Right ventricle myocardium inferior (tissue), 1 donor: ENCODE results near the gene PLCD3. TPM values are rescaled to one million over a fixed set of nuclear protein-coding genes. Genes with fewer than 3 reads are reported as not detected.

Experiments used
- ATAC-seq: fragments of 200-7000 bp; cut with Tn5 transposase; one replicate; pipeline ENCODE4 v1.9.1; 2020; ENCODE audit warnings: mild to moderate bottlenecking, moderate library complexity
- DNase-seq: peaks from one replicate; pipeline ENCODE4 v3.0.0; 2021; ENCODE audit errors: missing footprints
- intact Hi-C: fragments of 100-400 bp; cut with DNase I; formaldehyde crosslinking; loops from one replicate; pipeline ENCODE4 v1.11.0; 2022
- total RNA-seq: library from RNA; stranded (reverse); fragmentation: NEBNext Ultra II Directional; extraction: Animal tissue kit (Norgen Biotek cat#: 25700); gene quantifications from one replicate; pipeline ENCODE4 v1.2.1, GENCODE V29; 2021
- donor health status: DM: no; HTN: yes; CAD: no; lungs with severe emphysema.

Gene PLCD3
- total RNA-seq, 1 donor from 2014 or later = 200 TPM

DNA sequence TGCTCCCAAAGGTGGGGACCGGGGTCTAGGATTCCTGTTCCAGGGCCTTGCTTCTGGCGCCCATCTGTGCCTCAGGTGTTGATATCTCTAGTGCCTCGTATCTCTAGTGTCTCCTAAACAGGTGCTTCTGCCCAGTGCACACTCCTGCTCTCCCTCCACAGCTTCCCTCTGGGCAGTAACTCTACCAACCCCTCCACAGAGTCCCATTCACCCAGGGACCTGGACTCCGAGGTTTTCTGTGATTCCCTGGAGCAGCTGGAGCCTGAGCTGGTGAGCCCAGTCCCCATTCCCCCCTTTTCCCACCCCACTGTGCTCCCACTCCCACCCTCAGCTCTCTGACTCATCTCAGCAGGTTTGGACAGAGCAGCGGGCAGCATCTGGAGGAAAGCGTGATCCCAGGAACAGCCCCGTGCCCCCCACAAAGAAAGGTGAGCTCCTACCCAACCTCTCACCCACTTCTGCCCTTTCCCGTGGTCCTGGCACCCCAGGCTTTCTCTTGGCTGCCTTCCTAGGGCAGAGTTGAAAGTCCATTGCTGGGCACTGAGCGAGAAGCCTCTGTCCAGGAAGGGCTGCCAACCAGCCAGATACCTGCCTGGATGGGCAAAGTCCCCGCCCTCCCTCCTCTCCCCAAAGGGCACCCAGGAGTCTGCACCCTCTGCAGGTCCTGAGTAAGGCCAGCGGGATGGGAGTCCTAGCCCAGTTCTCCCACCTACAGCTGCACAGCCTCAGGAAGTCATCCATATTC, 5.4 kb upstream of the PLCD3 start:
- intact Hi-C loops = no loop called here
- DNase-seq (no peak), ATAC-seq (no peak)

DNA sequence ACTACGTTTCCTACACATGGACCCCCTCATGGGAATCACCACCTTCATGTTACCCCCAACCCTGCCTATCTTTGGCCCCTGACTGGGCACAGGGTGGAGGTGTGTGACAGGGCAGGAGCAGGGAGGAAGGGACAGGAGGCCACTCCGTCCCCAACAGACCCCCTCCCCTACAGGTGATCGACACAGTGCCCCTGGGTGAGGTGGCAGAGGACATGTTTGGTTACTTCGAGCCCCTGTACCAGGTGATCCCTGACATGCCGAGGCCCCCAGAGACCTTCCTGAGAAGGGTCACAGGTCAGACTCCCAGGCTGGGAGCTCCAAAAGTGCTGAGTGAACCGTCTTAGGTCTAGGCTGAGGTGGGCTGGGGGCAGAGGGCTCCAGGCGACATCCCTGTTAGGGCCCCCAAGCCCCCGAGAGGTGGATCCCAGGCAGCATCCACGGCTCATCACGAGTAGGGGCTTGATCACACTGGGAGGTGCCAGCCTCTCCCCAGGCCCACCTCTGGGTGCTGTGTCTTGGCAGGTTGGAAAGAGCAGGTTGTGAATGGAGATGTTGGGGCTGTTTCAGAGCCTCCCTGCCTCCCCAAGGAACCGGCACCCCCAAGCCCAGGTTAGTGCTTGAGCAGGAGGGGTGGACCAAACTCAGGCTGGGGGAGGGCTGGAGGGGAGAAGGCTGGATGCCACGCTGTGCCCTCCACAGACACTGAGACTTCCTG, 4.7 kb upstream of the PLCD3 start:
- no peak for DNase-seq
- ATAC-seq = no peak
- intact Hi-C loops = no loop called here

DNA sequence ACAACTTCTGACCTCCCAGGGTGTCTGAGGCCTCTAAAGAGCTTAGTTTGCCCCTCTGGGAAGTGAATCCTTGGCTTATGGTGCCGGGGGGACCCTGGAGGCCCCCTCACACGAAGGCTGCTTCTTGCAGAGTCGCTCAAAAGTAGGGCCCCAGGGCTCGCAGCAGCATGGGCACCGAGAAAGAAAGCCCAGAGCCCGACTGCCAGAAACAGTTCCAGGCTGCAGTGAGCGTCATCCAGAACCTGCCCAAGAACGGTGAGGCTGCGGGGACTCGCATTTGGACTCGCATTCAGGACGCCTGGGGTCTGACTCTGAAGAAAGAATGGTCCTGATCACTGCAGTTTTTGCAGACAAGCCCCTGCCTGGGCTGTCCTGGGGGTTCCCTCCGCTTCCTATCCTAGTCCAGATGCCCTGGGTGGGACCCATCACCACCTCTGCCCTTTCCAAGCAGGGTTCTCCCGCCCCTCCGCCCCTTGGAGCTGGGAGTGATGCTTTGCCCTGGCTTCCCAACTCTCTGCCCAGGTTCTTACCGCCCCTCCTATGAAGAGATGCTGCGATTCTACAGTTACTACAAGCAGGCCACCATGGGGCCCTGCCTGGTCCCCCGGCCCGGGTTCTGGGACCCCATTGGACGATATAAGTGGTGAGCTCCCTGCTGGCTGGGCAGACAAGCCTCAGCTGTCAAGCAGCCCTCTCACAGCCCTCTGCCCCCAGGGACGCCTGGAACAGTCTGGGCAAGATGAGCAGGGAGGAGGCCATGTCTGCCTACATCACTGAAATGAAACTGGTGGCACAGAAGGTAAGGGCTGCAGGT, 3.9 kb upstream of the PLCD3 start:
- DNase-seq (no peak), ATAC-seq (no peak)
- intact Hi-C loops = loop anchor here (1.0 kb wide), 1 partner anchor 61 kb away; no protein-coding TSS in a partner anchor

DNA sequence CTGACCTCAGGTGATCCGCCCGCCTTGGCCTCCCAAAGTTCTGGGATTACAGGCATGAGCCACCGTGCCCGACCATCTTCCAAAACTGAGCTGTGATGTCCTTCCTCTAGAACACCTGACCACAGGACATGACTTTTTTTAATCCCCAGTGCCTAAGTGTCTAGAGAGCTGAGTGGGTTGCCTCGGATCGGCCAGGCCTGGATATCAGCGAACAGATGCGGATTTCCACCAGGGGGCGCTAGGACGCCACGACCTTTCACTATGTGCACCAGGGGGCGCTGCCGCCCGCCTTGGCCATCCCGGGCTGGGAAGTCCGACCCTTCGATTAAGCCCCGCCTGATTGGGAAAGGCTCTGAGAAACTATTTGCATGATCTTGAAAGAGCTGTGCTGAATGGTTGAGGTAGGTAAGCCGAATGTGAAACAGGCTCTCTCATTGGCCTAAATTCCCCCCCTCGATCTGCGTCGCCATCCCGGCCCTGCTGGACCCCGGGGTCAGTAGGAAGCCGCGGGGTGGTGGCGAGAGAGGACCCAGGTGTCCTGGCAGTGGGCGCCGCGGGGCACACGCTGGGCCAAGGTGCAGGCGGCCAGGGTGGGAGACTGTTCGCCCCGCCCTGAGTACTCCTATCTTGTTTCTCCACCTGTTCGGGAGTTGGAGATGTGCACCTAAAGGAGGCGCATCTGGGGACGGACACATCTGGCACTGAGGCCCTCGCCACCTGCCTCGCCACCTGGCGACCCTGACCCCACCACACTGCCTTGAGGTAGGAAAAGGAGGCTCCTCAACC, 3.1 kb upstream of the PLCD3 start, which contains the start of gene ACBD4:
ACBD4 (plus strand) TSS at position 496 of the 786 bp plus-strand sequence. CDS start 458 bp downstream, outside the sequence.
- DNase-seq (peak; percentile 98), ATAC-seq (peak; percentile 79)
- intact Hi-C loops = loop anchor here (1.0 kb wide), 1 partner anchor 62 kb away; no protein-coding TSS in a partner anchor

DNA sequence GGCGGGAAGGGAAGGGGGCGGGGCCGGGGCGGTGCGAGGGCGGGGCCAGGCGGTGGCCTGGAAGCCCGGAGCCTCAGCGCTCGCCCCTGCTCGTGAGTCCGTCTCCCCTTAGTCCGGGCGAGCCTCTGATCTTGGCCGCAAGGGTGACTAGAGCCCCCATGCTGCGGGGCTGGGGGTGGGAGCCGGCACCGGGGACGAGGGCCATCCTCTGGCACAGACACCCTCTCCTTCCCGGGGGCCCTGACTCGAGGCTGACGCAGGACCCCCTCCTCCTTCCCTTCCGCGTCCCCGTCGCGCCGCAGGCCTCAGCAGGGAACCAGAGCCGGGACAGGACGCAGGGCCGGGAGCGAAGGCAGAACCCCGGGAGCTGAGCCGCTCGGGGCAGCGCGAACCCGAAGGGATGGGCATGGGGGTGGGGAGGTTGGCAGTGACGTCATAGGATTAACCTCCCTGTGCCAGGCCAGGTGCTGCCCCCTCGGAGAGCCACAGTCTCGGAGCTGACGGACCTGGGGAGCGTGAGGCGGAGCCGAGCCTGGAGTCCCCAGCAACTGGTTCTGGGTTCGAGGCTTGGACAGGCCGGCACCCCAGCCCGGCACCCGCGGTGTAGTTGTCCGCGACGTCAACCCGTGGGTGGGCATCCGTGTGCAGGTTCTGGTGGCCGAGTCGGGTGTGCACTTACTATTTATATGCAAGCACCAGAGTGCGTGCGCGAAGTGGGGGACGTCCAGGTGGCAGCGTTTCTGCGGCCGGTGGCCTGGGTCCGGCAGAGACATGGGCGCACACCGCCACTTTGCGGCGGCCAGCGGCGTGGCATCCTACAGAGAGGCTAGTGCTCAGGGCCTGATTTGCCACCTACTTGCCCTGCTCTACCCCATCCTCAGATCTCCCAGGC, 503 bp upstream of the PLCD3 start:
- intact Hi-C loops = loop anchor here (2.0 to 5.0 kb wide), 5 partner anchors 30 to 356 kb away; partner anchors contain the start of gene NMT1
- DNase-seq (peak; percentile 94), ATAC-seq (peak; percentile 78)

DNA sequence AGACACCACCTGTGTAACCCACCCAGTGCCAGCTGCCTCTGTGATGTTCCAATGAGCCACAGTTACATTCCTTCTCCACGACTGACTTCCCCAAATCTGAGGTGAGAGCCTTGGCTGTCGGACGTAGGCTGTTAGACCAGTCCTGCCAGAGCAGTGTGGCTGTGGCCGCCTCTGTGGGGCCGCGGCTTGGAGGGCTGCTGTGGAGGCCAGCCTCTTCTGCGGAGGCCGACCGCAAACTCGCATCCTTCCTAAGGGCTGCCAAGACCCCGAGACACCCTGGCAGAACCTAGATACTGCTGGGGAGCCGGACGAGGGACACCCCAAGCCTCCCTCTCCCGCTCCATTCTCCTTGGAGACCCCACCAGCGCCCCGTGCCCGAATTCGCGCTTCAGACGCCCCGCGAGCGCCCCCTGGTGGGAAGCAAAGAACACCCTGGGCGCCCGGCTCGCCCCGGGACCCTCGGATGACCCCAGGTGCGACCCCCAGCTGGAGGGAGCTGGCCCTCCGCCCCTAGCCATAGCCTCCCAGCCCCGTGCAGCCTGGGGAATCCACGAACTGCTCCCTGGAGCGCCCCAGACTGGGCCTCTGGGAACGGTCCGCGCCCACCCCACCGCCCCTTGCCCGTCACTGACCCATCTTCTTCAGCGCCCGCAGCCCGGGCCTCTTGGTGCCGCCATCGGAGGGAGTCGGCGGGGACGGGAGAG, 547 bp downstream of the PLCD3 start:
- intact Hi-C loops = loop anchor here (2.0 to 5.0 kb wide), 5 partner anchors 29 to 354 kb away; partner anchors contain the start of gene NMT1
- DNase-seq (no peak), ATAC-seq (no peak)

DNA sequence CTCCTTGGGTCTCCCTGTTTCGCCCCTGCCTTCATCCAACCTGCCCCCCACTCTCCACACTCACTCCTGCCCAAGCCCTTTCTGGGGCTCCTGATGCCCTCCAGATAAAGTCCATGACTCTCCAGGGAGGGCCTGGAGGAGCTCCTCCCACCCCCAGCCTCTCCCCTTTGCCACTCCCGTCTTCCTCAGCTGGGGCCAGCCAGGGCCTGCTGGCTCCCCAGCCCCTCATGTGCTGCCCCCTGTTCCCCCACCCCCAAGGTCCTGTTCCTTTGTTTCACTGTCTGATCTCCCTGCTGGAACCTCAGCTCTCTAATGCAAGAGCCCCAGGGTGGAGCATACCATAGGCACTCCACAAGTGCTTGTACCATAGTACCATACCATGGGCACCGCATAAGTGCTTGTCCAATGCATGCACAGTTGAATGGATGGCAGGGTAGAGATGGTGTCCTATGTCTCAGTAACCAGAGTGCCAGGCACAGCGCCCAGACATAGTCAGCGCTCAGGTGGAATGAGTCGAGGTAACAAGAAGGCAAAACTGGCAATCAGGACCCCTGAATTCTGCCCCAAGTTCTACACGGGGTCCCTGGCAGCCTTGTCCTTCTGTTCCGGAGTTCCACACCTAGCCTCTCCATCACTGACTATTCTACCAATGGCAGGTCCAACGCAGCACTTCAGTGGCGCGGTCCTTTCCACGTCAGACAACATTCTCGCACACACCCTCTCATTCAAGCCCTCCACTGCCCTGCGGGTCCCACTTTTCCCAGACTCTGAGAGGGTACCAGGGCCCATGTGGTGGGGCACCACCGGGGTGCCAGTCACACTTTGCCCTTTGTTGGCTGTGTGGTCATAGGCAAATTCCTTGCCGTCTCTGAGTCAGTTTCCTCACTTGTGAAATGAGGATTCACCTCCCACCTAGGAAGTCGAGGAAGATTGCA, 1.4 kb downstream of the PLCD3 start:
- ATAC-seq (no peak), DNase-seq (no peak)
- intact Hi-C loops = loop anchor here (5.0 kb wide), 3 partner anchors 69 to 354 kb away; partner anchors contain the start of gene NMT1

DNA sequence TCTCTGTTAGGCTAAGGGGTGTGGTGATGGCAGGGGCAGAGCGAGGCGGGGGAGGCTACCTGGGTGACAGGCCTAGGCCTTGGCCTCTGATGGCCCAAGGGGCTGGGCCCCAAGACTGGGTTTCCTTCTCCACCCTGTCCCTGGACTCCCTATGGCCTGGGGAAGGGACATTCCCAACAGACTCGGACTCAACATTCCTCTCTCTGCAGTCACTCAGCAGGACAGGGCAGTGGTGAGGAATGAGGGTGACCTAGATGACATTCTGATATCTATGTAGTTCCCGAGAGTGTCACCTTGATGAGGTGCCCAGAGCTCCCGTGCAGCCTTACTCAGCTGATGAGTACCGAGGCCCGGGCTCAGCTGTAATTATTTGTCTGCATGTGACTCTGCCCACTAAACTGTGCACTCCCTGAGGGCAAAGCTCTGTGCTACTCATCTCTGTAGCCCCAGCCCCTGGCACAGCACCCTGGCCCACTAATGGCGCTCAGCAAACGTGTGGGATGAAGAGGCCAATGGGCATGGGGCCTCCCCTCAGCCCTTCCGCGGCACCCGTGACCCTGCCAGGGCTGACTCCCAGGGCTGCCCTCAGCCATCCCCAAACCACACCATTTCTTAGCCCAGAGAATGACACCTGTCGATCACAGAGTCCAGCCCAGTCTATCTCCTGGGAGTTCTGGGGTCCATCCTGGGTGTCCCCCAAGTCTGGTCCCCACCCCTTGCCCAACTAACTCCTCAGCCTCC, 2.2 kb downstream of the PLCD3 start:
- intact Hi-C loops = loop anchor here (5.0 kb wide), 3 partner anchors 68 to 353 kb away; partner anchors contain the start of gene NMT1
- DNase-seq (no peak), ATAC-seq (no peak)

DNA sequence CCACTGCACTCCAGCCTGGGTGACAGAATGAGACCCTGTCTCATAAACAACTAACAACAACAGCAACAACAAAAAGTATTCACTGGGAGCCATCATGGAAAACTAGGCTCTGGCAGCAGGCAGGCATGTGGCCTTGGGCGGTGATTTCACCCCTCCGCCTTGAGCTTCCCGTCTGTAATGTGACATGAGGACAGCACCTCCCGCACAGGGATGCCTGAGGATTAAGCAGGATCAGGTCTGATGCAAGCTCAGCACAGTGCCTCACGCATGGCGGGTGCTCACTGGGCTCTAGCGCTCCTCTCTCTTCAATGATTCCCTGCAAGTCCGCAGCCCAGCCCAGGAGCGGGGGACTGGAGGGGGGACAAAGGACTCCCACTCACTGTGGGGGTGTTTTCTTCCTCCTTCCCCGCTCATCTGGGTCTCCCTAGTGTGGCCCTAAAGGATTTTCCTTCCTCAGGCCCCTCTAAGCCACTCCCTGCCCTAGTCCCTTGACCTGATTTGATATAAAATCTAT, 2.8 kb downstream of the PLCD3 start:
- ATAC-seq = no peak
- intact Hi-C loops = no loop called here
- DNase-seq = no peak

DNA sequence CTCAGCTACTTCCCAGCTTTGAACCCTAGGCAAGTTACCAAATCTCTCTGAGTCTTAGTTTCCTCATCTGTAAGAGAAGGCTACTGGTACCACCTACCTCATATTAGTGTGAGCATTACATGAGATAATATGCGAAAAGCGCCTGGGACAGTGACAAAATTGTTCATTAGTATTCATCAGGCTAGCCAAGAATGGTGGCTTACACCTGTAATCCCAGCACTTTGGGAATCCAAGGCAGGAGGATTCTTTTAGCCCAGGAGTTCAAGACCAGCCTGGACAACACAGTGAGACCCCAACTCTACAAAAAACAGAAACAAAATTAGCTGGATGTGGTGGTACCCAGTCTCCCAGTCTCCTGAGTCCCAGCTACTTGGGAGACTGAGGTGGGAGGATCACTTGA, 3.3 kb downstream of the PLCD3 start:
- ATAC-seq = no peak
- no peak for DNase-seq
- intact Hi-C loops = no loop called here

DNA sequence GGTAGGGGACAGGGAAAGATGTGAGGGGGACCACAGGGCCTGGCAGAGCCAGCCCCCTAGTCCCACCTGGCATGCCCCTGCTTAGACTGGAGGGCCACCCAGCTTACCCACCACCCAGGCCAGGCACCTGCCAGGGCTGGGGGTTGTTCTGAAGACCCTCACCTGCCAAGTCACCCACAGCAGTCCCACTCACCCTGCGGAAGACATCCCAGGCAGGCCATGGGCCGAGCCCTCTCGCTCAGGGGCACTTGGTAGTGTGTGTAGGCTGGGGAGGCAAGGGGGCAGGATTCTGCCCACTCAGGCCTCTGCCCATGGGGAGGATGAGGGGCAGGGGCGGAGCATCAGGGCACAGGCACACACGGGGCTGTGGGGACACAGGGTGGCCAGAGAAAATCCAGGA, 4.0 kb downstream of the PLCD3 start:
- intact Hi-C loops = no loop called here
- peak; percentile 18 for DNase-seq
- no peak for ATAC-seq

DNA sequence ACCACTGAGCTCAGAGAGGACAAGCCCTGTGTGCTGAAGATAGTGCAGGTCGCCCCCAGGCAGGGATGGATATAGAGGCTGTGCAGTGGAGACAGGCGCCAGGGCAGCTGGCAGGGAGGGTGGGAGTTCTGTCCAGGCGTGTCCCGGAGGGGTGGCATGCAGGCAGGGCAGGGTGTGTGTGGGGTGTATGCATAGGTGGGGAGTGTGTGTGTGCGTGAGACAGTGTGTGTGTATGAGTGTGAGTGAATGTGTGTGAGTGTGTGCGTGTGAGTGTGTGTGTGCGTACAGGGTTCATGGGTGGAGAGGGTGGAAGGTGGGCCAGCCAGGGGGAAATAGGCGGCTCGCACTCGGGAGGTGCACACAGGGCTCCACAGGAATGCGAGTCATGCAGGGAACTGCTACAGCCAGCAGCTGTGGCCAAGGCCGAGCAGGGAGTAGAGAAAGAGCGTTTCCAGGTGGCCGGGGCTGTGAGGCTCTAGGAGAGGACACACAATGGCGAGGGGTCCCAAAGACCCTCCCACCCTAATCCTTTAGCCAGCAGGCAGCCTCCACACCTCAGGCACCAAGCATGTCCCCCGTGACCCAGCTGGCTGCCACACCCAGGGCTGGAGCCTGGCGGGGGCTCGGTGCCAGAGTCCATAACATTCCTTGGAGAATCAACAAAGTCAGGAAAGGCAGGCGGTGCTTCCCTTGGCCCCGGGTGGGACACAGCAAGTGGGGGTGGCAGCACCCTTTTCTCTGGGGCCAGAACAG, 4.6 kb downstream of the PLCD3 start:
- peak; percentile 40 for ATAC-seq
- DNase-seq = peak; percentile 77
- intact Hi-C loops = no loop called here

DNA sequence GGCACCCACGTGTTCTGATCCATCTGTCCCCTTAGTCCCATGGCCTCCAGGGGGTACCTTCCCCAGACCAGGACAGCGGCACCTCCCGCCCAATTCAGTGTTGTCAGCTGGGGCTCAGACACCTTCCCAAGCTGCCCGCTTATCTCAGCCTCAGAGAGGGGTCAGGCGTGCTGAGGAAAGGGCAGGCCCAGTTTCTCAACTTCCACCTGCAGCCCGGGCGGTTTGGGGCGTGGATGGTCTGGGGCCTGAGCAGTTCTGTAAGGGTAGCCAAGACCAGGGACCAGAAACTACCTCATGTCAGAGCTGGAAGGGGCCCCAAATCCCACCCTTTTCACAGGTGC, 5.1 kb downstream of the PLCD3 start:
- peak; percentile 66 for DNase-seq
- peak; percentile 10 for ATAC-seq
- intact Hi-C loops = no loop called here

DNA sequence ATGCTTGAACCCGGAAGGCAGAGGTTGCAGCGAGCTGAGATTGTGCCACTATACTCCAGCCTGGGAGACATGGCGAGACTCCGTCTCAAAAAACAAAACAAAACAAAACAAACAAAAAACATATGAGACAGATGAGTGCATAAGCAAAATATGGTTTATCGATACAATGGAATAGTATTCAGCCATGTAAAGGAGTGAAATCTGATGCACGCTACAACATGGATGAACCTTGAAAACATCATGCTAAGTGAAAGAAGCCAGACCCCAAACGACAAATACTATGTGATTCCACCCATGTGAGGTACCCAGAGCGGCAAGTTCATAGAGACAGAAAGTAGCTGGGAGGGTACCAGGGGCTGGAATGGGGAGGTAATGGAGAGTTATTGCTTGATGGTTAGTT, 6.8 kb downstream of the PLCD3 start:
- intact Hi-C loops = no loop called here
- DNase-seq (no peak), ATAC-seq (no peak)
